WTC11 (cell line): ENCODE results near the gene TEX35.

Experiments used
- CREB1 ChIP-seq: sonication (generic); formaldehyde crosslinking; IDR thresholded peaks from 2 replicates; pipeline ENCODE4 v1.8.0; 2023; ENCODE audit warnings: mild to moderate bottlenecking, missing genetic modification reagents
- CREM ChIP-seq: sonication (generic); formaldehyde crosslinking; IDR thresholded peaks from 2 replicates; pipeline ENCODE4 v1.8.1; 2022; ENCODE audit warnings: mild to moderate bottlenecking, missing genetic modification reagents, moderate library complexity
- IRF2 ChIP-seq: sonication (generic); formaldehyde crosslinking; IDR thresholded peaks from 2 replicates; pipeline ENCODE4 v1.8.0; 2022; ENCODE audit warnings: low read depth, missing genetic modification reagents, borderline replicate concordance
- JUN ChIP-seq: sonication (generic); formaldehyde crosslinking; IDR thresholded peaks from 2 replicates; pipeline ENCODE4 v1.8.0; 2023; ENCODE audit warnings: mild to moderate bottlenecking, missing genetic modification reagents
- KAT7 ChIP-seq: sonication (generic); formaldehyde crosslinking; IDR thresholded peaks from 2 replicates; pipeline ENCODE4 v1.8.1; 2023; ENCODE audit warnings: missing genetic modification reagents, mild to moderate bottlenecking, borderline replicate concordance
- TCF7 ChIP-seq: sonication (generic); formaldehyde crosslinking; IDR thresholded peaks from 2 replicates; pipeline ENCODE4 v1.8.0; 2022; ENCODE audit warnings: mild to moderate bottlenecking, low read depth, missing genetic modification reagents, moderate library complexity
- TF ChIP-seq, protein P1 (sequence below): sonication (generic); formaldehyde crosslinking; IDR thresholded peaks from 2 replicates; pipeline ENCODE4 v1.8.1; 2023; ENCODE audit warnings: mild to moderate bottlenecking, missing genetic modification reagents, moderate library complexity
- TF ChIP-seq, protein P2 (sequence below): fragments of 200-600 bp; IDR thresholded peaks from 2 replicates; pipeline ENCODE4 v1.8.0; 2022; ENCODE audit warnings: antibody characterized with exemption
- TF ChIP-seq, protein P3 (sequence below): sonication (generic); formaldehyde crosslinking; conservative IDR thresholded peaks from 2 replicates; pipeline ENCODE4 v1.8.1; 2022; ENCODE audit warnings: mild to moderate bottlenecking, missing genetic modification reagents

DNA sequence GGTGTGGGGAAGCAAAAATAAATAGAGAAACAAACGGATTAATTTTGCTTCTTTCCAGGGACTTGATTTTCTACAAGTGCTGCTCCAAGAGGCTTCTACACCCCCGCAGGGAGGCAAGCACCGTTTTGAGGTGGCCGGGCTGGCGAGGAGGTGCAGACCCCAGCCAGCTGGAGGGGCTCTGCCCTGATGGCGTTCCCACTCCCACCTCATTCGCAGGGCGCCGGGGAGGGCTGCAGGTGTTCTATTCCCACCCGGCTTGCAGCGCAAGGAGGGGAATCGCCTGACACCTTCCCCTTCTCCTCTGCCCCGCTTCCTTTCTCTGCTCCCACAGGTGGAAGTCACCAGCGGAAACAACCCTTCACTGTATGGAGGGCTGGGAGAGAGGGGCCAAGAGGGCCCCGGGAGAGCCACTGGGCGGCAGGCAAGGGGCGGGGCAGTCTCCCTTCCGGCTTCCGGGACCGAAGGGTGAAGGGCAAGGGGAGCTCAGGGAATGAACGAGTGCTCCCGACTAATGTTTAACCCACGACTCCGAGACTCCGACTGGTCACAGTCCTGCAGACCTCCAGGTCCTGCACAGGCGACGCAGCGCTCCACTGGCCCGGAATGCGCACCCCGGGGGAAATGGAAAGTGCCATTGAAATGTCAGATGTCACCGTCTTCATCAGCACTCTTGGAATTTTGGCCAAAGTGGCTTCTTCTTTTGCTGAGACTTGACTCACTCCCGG lies 29.1 kb downstream of the TEX35 start:
- no peak for TF ChIP-seq CREB1
- 0 out of 2 replicates have a peak, but pooled peaks have one; percentile 68 for TF ChIP-seq KAT7
- TF ChIP-seq CREM: no peak
- TF ChIP-seq, protein P1, sequence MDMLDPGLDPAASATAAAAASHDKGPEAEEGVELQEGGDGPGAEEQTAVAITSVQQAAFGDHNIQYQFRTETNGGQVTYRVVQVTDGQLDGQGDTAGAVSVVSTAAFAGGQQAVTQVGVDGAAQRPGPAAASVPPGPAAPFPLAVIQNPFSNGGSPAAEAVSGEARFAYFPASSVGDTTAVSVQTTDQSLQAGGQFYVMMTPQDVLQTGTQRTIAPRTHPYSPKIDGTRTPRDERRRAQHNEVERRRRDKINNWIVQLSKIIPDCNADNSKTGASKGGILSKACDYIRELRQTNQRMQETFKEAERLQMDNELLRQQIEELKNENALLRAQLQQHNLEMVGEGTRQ (CRISPR knock-in tag): no peak
- TF ChIP-seq, protein P2, sequence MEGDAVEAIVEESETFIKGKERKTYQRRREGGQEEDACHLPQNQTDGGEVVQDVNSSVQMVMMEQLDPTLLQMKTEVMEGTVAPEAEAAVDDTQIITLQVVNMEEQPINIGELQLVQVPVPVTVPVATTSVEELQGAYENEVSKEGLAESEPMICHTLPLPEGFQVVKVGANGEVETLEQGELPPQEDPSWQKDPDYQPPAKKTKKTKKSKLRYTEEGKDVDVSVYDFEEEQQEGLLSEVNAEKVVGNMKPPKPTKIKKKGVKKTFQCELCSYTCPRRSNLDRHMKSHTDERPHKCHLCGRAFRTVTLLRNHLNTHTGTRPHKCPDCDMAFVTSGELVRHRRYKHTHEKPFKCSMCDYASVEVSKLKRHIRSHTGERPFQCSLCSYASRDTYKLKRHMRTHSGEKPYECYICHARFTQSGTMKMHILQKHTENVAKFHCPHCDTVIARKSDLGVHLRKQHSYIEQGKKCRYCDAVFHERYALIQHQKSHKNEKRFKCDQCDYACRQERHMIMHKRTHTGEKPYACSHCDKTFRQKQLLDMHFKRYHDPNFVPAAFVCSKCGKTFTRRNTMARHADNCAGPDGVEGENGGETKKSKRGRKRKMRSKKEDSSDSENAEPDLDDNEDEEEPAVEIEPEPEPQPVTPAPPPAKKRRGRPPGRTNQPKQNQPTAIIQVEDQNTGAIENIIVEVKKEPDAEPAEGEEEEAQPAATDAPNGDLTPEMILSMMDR: no peak
- TF ChIP-seq IRF2 (CRISPR knock-in tag): no peak
- TF ChIP-seq, protein P3, sequence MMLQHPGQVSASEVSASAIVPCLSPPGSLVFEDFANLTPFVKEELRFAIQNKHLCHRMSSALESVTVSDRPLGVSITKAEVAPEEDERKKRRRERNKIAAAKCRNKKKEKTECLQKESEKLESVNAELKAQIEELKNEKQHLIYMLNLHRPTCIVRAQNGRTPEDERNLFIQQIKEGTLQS: no peak
- no peak for TF ChIP-seq JUN (CRISPR knock-in tag)
- TF ChIP-seq TCF7 (CRISPR knock-in tag): no peak
